CD4-positive, alpha-beta T cell treated with Interleukin-21 for 1 hour (primary cell): Measurements from ENCODE around the gene LGR6.
A peak's percentile ranks its signal among the peaks of the same experiment; 100 is the strongest.
"Not testable (repeated sequence)": the region's sequence is repeated elsewhere in the genome, so short reads cannot be mapped to it uniquely, and the experiment has no call there.

Experiments used
- DNase-seq: peaks from one replicate; pipeline ENCODE4 v3.0.0-alpha.2; 2020

LGR6 gene

GRCh38 chr1:202306535-202307345 lies 113.1 kb downstream of the LGR6 start:
- DNase-seq: no peak

DNA sequence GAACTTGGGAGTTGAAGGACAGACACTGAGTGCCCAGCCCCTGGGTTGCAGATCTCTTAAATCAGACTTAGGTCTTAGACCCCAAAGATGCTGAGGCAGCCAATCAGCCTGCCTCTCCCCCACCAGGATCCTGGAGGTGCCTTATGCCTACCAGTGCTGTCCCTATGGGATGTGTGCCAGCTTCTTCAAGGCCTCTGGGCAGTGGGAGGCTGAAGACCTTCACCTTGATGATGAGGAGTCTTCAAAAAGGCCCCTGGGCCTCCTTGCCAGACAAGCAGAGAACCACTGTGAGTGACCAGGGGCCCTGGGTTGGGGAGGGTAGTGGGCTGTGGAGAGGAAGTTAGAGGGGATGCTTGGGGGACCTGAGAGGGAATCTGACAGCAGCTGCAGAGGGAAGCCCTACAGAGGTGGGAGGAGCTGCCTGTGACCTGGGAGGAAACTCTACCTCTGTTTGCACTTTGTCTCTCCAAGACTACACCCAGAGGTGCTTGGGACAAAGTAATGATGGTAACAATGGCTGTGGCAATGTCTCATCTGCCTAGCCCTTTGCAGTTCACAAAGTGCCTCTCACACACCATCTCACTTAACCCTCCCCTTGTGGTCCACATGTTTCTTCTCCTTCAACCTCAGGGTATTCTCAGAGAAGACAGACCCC lies 116.6 kb downstream of the LGR6 start:
- DNase-seq: no peak

- no peak for DNase-seq
Measured at GRCh38 chr1:202310746-202311145, 117.1 kb downstream of the LGR6 start.

DNA sequence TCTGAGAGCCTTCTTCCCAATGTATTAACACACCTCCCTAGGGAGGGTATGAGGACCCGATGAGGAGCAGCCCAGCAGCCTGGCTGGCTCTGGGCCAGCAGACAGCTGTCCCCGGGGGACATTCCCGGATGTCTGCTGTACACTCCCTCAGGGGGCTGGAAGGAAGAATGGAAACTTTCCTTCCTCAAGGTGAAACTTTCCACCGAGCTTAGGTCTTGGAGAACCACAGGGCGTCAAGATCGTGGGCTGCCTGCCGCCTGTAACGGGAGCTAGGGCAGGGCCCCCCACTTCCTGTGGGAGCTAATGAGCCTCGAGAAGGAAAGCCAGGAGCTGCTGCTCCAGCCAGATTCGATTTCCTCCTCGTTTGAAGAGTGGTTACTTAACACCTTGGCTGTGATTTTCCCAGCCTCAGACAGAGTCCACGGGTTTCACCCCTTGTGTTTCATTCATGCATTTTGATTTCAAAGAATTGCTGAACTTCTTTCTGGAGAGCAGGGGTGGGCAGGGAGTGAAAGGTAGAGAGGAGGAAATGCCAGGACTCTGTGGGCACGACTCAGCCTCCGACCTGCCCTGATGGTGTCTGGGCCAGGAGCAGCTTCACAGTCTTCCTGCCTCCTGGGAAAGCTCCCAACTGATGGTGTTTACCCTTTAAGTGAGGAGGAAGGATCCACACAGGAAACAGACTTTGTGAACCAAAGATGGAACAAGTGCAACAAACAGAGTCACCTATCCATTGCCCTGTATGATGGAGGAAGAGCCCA lies 118.5 kb downstream of the LGR6 start:
- no peak for DNase-seq

DNA sequence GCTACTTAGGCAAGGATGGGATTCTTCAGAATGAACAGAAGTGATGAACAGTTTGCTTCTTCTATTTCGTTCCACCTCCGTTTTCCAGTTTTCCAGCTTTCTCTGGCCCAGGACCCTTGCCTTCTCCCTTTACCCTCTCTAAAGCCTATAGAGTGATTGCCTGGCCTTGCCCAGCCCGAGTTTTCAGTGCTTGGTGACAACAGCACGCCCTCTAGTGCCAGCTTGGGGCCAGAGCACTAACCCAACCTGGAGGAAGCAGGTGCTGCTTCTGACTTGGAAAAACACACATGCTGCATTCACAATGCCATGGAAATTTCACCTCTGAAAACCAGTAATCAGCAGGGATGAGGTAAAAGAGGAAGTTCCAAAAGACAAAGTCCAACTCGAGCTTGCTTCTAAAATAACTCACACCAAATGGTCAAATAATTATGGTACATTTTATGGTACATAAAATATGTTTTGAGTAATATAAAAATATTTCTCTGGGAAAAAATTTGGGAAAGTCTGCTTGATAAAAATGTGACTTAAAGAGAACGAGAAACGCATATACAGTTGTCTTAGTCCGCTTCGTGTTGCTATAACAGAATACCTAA lies 122.1 kb downstream of the LGR6 start:
- DNase-seq: peak; percentile 73

DNA sequence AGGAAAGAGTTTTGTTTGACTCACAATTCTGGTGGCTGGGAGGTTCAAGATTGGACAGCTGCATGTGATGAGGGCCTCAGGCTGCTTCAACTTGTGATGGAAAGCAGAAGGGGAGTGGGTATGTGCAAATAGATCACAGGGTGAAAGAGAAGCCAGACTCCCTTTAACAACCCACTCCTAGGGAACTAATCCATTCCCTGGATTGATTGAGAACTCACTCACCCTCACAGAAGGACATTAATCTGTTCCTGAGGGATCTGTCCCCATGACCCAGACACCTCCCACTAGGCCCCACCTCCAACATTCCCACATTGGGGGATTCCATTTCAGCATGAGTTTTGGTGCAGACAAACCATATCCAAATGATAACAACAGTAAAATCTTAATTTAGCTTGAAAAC lies 122.6 kb downstream of the LGR6 start:
- DNase-seq: no peak

DNA sequence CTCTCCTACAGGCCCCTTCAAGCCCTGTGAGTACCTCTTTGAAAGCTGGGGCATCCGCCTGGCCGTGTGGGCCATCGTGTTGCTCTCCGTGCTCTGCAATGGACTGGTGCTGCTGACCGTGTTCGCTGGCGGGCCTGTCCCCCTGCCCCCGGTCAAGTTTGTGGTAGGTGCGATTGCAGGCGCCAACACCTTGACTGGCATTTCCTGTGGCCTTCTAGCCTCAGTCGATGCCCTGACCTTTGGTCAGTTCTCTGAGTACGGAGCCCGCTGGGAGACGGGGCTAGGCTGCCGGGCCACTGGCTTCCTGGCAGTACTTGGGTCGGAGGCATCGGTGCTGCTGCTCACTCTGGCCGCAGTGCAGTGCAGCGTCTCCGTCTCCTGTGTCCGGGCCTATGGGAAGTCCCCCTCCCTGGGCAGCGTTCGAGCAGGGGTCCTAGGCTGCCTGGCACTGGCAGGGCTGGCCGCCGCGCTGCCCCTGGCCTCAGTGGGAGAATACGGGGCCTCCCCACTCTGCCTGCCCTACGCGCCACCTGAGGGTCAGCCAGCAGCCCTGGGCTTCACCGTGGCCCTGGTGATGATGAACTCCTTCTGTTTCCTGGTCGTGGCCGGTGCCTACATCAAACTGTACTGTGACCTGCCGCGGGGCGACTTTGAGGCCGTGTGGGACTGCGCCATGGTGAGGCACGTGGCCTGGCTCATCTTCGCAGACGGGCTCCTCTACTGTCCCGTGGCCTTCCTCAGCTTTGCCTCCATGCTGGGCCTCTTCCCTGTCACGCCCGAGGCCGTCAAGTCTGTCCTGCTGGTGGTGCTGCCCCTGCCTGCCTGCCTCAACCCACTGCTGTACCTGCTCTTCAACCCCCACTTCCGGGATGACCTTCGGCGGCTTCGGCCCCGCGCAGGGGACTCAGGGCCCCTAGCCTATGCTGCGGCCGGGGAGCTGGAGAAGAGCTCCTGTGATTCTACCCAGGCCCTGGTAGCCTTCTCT lies 124.6 kb downstream of the LGR6 start:
- no peak for DNase-seq

- DNase-seq: no peak
Measured at GRCh38 chr1:202319381-202320080, 125.9 kb downstream of the LGR6 start.

DNA sequence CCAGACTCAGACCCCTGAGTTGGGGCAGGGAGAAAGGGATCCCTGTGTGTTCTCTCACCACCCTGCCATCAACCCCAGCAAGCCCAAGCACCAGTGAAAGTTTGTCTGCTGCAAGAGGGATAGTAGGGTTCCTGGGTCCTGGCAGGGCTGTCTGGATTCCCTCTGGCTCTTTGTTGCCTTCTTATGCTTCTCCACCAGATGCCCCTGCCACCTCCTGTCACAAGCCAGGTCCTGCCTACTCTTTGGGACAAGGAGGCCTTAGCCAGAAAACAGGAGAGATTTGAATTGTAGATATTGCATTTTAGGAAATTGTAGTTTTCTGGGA lies 126.4 kb downstream of the LGR6 start:
- DNase-seq: no peak

GRCh38 chr1:202323731-202324130 lies 130.1 kb downstream of the LGR6 start:
- no peak for DNase-seq

DNA sequence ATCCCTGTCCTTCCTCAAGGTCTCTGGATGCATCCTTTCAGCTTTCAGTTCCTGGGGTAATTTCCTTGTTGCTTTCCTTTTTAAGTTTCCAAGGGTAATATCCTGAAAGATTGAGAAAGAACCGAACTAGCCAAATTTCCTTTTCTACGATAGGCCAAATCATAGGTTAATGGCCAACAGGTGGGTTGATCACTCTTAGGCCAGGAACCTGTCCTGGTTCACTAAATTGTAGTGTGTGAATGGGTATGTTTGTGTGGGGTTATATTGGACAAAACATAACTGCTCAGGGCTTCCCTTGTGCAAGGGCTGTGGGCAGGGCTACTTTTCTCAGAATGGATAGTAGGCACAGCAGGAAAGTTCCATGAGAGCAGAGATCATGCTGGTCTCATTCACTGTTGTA lies 131.0 kb downstream of the LGR6 start:
- no peak for DNase-seq

GRCh38 chr1:202329891-202330290 lies 136.3 kb downstream of the LGR6 start:
- no peak for DNase-seq

DNA sequence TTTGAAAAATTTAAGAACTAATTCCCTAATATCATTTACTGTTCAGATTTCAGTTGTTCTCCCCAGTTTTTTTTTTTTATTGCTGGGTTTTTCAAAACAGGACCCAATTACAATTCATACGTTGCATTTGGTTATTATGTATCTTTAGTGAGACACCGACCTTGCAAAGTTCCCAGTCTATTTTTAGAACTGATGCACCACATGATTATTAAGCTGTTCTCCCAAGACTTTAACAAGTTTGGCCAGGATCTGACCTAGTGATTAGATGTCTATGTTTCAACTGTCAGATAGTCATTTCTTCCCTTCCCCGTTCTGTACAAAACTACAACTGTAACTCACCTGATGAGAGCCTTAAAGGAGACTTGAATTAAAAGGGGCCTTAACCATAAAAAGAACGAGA lies 140.3 kb downstream of the LGR6 start:
- DNase-seq: no peak

GRCh38 chr1:202343652-202344349 lies 150.2 kb downstream of the LGR6 start:
- DNase-seq: peak; percentile 71

- no peak for DNase-seq
Measured at GRCh38 chr1:202348005-202348508, 154.5 kb downstream of the LGR6 start.

GRCh38 chr1:202348509-202349205 lies 155.1 kb downstream of the LGR6 start, which contains the start of gene PPP1R12B:
Gene PPP1R12B (plus strand): TSS chr1:202348699. CDS start chr1:202348852, 153 bp downstream.
- DNase-seq: peak; percentile 97

GRCh38 chr1:202349206-202349928 lies 155.8 kb downstream of the LGR6 start:
- peak; percentile 42 for DNase-seq

GRCh38 chr1:202351725-202352124 lies 158.1 kb downstream of the LGR6 start:
- no peak for DNase-seq

DNA sequence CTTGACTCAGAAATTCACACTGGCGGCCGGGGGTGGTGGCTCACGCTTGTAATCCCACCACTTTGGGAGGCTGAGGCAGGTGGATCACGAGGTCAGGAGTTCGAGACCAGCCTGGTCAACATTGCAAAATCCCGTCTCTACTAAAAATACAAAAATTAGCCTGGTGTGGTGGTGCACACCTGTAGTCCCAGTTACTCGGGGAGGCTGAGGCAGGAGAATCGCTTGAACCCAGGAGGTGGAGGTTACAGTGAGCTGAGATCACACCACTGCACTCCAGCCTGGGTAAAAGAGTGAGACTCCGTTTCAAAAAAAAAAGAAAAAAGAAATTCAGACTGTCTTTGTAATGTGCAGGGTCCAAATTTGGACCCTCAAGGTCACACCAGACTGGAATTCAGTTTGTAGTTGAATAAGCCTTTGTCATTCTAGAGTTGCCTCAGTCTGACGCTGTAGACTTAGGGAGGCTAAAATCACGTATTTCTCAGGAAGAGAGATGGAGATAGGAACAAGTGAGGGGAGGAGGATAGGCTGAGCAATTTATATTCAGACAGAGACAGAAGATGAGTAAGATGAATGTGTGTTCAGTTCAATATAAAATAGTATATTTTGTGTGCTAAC lies 159.1 kb downstream of the LGR6 start:
- not testable (repeated sequence) for DNase-seq
